Measurements from ENCODE around the gene NXF1.

DNA sequence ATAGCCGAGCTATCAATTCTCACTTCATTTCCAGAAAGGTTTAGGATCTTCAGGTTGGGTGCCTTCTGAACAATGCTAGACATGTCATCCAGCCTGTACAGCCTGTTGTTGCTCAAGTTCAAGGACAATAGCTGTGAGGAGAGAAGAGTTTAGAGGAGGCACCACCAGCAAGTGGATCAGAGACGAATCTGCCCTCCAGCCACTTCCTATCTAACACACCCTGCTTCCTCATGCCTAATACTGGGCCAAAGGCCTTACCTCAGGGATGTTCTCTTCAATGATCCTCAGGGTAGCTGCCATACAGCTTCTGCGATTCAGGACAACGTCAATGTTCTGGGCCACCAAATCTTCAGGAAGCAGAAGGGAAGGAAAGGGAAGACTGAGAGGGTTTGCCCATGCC, 4.2 kb downstream of the NXF1 start:
- TF ChIP-seq SP1 (IDR thresholded peaks at IDR 0.05) (no peak), SUZ12 (IDR thresholded peaks at IDR 0.05) (no peak), BHLHE40 (IDR thresholded peaks at IDR 0.05; ENCODE audit: borderline replicate concordance) (no peak), CTBP1 (IDR thresholded peaks at IDR 0.05; ENCODE audit: borderline replicate concordance) (no peak), FOXM1 (IDR thresholded peaks at IDR 0.05; ENCODE audit: borderline replicate concordance) (no peak), L3MBTL2 (conservative IDR thresholded peaks at IDR 0.05) (no peak), FOXA1 (IDR thresholded peaks at IDR 0.05) (no peak), TARDBP (IDR thresholded peaks at IDR 0.05) (no peak), ARNT (IDR thresholded peaks at IDR 0.05) (no peak), PKNOX1 (IDR thresholded peaks at IDR 0.05) (no peak)

Data from HEK293T (cell line).